ENCODE data around the gene ANKRD36C.
"Not testable (repeated sequence)": the region's sequence is repeated elsewhere in the genome, so short reads cannot be mapped to it uniquely, and the experiment has no call there.

The ANKRD36C gene
- long read RNA-seq, donor 1, partial matches to known transcripts: 0 of 2 reads
- long read RNA-seq, donor 1, other reads (novel, unspliced or antisense): 0 of 2 reads
- long read RNA-seq, donor 2: 0 reads
- long read RNA-seq, donor 3: 0 reads
- long read RNA-seq, donor 4, partial matches to known transcripts: 0 of 1 reads
- long read RNA-seq, donor 4, other reads (novel, unspliced or antisense): 0 of 1 reads
- long read RNA-seq, donor 5, partial matches to known transcripts: 0 of 1 reads
- long read RNA-seq, donor 5, other reads (novel, unspliced or antisense): 0 of 1 reads
- long read RNA-seq, donor 6, partial matches to known transcripts: 0 of 1 reads
- long read RNA-seq, donor 6, other reads (novel, unspliced or antisense): 0 of 1 reads
- long read RNA-seq, donor 7, partial matches to known transcripts: 5 of 6 reads
- long read RNA-seq, donor 7, other reads (novel, unspliced or antisense): 0 of 6 reads
- long read RNA-seq, donor 8: 0 reads

DNA sequence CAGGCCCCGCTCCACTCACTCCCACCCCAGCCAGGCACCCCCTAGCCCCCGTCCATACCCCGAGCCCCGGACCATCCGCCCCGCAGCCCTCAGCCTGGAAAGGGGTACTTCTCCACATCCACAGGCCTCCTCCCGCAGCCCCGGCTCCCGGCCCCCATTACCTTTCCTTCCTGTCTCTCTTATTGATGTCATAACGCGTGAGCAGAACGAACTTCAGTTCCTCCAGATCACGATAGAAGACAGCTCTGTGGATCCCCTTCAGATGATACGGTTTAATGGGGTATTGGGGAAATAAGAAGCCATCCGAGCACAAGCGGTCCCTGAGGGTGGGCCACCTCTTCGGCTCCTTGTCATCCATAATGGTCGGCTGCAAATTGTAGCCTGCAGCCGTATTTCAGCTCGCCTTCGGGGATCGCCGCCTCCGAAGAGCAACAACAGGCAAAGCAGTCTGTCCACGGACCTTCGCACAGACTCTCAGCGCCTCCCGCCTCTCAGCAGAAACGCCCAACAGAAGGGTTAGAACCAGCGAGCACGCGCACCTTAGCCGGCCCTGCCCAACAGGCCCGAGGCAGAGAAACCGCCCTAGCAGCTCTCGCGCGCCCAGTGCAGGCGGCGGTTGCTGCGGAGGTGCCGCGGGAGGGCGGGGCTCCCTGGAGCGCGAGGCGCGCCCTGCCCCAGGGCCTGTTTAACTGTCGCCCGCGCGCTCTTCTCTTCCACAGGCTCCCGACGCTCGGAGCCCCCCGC, at the start of gene ANKRD36C:
TSS of gene ANKRD36C (minus strand) at position 474 of the 744 bp plus-strand sequence. CDS start at position 358, 116 bp downstream.
- DNase-seq: peak; percentile 79

DNA sequence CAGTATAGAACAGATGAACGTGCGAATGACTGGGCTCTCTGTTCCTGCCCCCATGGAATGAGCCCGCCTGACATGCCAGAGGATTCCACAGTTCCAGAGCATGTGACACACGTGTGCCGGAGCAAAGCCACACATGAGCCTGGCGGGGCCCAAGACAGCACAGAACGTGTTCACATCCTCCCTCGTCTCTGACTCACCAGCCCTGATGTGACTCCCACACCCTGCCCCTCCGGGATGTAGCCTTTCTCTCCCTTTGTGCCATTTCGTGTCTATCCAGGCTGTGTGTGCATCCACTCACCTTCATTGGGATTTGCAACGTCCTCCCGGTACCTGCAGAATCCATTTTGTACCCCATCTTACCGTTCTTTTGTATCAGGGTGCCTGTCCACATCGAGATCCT, 43.9 kb upstream of the ANKRD36C start:
- DNase-seq: not testable (repeated sequence)

DNA sequence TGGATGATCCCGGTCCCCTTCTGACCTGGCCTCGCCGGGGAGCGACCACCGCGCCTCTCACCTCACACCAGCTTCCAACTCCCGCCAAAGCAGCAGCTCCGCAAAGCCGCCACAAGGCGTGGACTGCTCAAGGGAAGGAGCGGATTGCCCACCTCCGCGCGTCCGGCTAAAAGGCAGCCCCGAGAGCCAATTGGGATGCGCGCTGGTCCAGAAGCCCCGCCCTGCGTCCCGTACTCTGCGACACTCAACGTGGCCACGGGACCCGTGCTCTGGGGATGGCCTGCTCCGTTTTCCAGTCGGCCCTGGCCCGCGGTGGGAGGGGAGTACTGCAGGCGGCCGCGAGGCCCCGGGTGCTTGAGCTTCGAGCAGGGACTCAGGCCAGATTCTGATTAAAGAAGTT, 43.2 kb upstream of the ANKRD36C start, which contains the start of gene GPAT2:
TSS of gene GPAT2 (minus strand) at position 125 of the 400 bp plus-strand sequence. CDS start 2,557 bp downstream, outside the sequence.
- not testable (repeated sequence) for DNase-seq

DNA sequence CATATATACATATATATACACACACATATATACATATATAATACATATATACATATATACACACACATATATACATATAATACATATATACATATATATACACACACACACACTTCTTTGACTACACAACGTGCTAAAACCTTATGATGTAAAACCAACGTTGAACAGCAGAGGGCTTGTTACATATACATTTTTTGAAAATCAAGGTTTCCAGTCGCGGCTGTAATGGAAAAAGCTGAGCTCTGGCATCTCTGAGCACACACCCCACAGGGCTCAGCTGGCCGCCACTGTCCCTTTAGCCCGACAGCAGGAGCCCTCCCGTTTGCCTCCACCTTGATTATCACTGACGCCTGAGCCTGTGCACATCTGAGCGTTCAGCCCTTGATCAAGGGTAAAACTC, 42.4 kb upstream of the ANKRD36C start:
- DNase-seq: not testable (repeated sequence)

DNA sequence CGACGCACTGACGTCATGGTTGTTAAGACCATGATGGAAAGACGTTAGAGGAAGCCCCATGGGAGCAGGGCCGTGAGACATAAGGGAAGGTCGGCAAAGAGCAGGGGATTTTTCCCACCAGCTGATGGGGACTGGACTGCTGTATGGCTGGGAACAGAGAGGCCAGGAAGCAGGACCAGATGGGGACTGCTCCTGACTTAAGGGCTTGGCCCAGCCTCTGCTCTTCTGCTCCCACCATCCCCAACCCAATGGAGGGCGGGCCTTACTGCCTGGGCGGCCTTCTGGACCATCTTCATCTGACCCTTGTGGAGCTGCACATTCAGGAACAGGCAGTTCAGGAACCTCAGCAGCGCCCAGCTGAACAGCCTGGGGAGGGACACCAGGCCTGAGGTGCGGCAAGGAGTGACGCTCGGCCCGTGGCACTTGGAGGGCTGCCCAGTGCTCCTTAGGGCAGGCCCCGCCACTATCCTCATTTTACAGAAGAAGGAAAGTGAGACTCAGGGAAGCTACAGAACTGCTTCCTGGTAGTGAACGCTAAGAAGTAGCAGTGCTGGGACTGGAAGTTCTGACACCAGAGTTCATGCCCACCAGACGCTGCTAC, 36.2 kb upstream of the ANKRD36C start:
- not testable (repeated sequence) for DNase-seq

DNA sequence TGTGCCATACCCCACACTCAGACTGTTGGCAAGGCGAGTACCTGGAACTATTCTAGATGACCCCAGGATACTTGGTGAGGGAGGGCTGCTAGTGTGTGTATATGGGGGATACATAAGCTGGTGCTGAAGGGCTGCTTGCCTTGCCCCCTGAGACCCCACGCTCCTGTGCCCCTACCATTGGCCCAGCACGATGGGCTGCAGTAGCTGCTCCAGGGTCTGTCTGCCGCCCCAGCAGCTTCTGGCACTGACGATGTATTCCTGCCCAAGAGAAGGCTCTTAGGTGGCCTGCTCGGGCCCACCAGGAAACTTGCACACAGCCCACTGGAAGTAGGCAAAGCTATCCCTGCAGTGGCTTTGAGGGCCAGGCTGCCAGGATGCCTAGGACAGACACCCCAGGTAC, 34.1 kb upstream of the ANKRD36C start:
- not testable (repeated sequence) for DNase-seq

DNA sequence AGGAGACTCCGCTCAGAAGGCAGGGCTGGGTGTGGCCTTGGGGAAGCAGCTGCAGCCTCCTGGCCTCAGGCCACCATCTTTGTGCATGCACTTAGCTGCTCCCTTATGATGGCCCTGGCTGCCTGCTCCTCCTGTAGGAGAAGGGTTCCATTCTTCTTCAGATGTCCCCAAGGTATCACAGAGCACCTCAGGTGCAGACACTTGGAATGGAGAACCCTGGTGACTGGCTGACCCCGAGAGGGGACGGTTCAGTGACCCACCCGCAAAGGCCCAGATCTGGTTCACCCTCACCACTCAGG, 33.5 kb upstream of the ANKRD36C start:
- no peak for DNase-seq

DNA sequence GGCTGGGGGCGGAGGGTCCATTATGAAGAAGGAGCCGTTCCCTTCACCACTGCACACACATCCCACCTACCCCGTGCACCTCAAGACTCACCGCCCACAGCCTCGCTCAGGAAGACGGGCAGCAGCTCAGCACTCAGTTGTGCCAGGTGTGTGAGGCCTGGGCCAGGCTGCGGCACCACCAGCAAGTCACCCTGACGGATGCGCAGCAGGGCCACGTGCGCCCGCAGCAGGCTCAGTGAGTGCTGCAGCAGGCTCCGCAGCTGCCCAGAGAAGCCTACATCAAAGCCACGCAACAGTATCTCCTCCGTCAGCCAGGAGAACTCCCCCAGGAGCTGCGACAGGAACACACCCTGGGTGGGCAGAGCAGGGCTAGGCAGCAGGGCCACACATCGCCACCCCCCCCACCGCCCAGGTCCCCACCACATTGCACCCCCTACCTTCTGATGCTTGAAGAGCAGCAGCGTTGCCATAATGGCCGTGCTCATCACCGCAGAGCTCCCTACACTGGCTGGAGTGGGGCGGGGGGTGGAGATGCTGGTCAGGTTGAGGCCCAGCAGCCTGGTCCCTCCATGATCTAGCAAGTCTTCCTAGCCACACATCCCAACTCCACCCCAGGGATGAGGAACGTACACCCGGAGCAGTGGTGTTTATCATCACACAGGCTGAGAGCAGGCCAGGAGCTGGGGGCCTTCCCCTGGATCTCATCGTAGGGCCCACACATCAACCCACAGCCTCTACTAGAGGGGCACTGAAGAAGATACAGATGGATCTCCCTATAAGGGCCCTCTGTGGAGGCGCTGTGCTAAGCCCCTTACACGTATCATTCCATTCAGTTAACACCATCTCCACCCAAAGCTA, 32.9 kb upstream of the ANKRD36C start:
- DNase-seq: no peak

DNA sequence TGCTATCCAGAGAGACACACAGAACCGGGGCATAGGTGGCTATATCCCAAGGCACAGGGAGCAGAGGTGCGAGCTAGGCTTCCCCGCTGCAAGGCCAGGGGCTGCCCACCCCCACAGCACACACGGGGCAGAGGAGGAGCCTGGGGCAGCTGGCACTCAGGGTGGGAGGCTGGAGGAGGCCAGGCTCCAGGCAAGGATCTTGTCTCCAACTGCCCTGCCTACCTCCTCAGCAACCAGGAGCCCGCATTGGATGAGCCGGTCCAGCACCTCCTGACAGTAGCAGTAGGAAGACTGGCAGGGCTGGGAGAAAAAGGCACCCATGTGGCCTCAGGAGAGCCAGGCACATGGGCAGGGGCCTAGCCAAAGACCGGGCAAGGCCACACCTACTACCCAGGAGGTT, 32.1 kb upstream of the ANKRD36C start:
- DNase-seq: not testable (repeated sequence)

DNA sequence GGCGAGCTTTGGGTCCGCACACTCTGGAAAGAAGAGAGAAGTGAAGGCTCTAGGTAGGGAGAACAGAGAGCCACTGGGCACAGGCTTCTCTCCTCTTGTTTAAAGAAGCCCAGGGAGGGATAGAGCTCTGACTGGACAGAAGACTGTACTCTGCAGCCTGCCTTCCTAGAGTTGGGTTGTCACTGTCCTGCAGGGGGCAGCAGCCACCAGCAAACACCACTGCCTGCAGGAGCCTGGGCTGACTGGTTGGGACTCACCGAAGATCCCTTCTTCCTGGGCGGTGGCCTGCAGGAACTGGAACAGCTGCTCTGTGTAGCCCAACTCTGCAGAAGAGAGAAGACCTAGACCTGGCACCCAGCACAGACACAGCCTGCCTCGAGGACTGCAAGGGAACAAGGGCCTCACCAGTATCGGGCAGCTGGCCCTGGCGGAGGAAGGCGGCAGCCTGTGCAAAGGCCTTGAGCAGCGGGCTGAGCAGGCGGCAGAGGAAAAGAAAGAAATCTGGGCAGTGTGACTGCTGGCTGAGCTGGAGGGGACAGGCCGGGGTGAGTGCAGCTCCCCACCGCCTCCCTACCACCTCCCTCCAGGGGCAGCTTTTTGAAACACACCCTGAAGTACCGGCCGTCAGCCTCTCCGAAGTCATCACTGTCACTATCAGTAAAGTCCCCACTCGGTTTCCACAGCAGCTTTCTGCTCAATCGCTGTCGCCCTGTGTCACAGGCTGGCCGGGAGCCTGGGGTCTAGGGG, 31.2 kb upstream of the ANKRD36C start:
- peak; percentile 56 for DNase-seq

DNA sequence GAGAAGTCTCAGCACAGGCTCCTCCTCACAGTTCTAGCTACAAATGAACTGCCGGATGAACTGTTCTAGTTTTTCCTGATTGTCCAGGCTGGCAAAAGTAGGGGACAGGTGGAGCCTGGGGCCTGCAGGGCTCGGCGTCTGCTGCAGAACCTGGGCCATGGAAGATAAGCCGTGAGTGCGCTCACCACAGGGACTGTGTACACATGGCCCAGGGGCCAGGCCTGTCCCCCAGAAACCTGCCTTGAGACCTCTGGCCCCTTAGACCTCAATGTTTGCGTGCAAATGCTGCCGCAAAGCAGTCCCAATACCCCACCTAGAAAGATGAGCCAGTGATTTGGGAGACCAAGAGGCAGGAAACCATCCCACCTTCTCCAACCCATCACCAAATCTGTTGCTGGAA, 30.5 kb upstream of the ANKRD36C start:
- not testable (repeated sequence) for DNase-seq

DNA sequence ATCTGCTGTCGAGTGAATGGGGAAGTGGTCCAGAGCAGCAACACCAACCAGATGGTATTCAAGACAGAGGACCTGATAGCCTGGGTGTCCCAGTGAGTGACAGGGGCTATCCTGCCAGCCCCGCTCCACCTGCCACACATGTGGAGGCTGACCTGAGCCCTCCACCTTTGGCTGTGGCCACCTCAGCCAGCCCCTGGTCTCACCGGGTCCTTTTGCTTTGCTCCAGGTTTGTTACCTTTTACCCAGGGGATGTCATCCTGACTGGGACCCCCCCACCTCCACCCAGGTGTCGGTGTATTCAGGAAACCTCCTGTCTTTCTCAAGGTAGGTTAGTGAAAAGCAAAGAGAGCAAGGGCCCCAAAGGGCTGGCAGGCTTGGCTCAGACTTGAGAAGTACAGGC, 29.5 kb upstream of the ANKRD36C start:
- not testable (repeated sequence) for DNase-seq

DNA sequence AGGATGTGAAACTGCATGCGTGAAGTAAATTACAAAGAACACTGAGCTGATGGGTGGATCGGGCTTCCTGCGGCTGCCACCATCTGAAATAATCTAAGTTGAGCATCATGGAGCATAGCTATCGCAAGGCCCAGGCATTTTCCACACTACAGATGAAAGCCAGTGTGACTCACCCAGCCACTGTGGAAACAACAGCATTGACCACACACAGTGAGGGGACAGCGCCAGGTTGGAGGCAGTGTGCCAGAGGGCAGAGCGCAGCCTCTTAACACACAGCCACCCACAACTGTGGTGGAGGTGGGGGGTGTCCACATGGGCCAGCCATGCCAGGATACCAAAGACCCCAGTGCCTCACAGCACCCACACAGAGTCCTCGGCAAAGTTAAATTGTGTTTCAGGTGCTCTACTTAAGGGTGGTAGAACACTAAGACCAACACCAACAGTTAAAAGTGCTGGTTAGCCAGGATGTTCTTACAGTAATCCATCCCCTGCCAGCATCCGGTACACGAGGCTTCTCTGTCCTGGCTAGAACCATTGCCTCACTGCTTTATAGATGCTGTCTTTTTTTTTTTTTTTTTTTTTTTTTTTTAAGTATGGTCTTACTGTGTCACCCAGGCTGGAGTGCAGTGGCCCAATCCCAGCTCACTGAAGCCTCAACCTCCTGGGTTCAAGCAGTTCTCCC, 28.4 kb upstream of the ANKRD36C start:
- not testable (repeated sequence) for DNase-seq

DNA sequence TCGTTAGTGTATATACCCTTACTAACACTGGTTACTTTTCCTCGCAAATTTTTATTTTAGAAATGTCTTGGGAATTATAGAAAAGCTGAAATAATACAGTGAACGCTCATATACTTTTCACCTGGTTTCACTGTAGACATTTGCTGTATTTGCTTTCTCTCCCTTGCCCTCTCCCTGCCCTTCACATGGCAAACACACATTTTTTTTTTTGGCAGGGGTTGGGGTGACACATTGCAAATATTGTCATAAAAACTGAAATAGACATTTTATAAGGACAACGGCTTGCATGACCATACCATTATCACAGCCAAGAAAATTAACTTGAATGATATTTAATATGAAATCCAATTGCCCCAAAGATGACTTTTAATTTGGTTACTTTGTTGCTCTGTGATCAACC, 24.7 kb upstream of the ANKRD36C start:
- not testable (repeated sequence) for DNase-seq

DNA sequence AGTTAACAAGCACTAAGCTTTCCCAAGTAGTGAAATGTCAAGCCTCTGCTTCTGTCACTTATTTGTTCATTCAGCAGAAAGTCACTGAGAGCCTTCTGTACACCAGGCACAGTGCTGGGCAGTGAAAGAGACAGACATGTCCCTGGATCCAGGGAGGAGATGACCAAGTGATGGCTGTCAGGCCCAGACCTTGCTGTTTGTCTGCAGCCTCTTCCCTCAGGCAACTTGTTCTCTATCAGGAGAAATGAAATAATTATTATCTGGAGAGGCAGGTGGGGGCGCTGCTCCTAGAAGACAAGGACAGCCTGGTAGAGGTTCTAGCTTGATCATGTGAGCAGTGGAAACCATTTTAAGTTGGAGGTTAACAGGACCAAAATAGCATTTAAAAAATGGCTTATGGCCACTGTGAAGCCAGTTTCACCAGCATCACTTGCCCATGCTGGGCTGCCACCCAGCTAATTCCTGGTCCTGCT, 21.2 kb upstream of the ANKRD36C start:
- DNase-seq: not testable (repeated sequence)

DNA sequence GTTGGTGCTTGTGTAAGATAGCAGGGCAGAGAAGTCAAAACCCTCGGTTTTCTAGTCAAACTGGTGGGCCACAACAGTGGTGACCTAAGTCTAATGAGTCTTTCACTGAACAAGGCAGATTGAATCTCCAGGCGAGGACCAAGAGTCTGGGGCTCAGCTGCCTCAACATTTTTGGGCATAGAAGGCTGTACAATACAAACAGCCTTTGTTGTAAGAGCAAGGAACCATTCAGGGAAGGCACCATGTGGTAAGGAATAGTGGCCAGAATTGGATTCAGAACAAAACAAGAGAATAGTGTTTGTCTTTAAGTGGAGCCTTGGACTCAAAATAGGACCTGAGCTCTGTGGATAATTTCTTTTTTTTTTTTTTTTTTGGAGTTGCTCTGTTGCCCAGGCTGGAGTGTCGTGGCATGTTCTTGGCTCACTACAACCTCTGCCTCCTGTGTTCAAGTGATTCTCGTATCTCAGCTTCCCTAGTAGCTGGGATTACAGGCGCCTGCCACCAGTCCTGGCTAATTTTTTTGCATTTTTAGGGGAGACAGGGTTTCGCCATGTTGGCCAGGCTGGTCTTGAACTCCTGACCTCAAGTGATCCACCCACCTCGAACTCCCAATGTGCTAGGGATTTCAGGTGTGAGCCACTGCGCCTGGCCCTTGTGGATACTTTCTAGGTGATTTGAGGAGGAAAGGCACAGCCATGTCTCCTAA, 20.6 kb upstream of the ANKRD36C start:
- DNase-seq: not testable (repeated sequence)

DNA sequence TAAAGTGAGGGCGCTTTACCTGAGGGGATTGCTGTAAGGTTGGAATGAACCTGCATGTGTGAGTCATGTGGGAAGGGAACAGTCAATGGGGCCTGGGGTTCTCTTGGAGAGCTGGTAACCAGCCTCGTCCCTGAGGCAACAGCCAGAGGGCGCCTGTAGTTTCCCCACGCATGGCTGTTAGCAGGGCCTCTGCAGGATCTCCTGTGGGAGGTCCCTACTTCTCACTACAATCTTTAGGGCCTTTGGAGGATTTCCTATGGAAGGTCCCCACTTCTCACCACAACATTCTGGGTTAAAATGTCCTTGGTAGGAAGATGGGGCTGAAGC, 19.5 kb upstream of the ANKRD36C start:
- DNase-seq: peak; percentile 43

DNA sequence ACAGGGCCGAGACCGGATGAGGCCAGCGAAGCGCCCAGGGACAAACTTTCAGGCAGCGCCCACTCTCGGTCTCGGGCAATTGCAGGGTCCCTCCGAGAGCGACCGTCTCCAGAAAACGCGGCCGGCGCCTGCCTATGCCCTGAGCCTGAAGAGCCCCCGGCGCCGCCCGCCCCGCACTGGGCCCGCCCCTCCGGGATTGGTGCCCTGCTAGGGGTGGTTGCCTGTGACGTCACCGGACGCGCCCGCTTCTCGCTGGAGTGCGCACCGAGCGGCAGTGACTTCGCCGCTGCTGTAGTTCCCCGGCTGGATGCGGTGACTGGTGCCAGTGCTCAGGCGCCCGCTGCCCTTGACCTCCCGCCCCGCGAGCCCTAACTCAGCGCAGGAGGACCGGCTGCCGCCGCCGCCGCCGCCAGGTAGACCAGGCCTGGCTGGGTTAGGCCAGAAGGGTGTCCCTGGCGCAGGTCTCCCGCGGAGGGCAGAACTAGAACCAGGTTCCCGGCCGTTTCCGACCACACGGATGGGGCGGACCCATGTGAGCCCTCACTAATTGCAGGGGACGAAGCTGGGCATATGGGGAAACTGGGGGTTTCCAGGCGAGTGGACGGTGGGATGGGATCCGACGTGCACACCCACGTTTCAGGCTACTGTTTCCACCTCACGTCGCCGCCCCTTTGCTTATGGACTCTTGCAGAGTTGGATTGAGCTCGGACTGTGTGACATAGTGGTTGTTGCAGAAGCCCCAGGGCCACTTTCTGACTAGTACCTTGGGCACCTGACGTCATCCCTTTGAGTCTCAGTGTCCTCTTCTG, 18.9 kb upstream of the ANKRD36C start:
- DNase-seq: peak; percentile 92

DNA sequence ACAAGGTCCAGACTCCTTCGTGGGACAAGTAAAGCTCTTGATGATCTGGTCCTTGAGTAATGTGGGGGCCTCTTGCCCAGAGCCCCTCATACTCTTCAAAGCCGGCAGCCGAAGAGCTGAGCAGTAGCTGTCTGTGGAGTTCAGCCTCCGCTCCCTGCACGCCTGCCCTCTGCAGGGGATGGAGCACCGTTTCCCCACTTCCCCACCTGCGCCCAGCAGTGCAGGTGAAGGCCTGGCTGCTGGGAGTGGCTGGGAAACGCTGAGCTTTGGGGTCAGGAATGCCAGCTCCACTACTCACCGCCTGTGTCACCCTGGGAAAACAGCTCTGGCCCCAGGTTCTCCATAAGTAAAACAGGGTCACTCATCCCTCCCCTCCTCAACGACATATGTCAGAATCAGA, 18.2 kb upstream of the ANKRD36C start:
- DNase-seq: peak; percentile 44

Data from right kidney (tissue), 9 donors.